ENCODE measurements around the gene SLC6A9.

DNA sequence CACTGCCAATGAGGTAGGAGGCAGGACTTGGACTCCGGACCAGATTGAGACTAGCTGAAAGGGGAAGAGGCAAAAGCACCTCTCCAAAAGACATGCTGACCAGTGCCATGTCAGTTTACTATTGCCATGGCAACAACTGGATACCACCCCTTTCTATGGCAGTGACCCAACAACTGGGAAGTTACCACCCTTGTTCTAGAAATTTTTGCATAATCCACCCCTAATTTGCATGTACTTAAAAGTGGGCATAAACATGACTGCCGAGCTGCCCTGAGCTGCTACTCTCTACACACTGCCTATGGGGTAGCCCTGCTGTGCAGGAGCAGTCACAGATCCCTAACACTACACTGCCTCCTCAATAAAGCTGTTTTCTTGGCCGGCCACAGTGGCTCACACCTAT lies 19.0 kb upstream of the SLC6A9 start:
- TF ChIP-seq, protein P1, sequence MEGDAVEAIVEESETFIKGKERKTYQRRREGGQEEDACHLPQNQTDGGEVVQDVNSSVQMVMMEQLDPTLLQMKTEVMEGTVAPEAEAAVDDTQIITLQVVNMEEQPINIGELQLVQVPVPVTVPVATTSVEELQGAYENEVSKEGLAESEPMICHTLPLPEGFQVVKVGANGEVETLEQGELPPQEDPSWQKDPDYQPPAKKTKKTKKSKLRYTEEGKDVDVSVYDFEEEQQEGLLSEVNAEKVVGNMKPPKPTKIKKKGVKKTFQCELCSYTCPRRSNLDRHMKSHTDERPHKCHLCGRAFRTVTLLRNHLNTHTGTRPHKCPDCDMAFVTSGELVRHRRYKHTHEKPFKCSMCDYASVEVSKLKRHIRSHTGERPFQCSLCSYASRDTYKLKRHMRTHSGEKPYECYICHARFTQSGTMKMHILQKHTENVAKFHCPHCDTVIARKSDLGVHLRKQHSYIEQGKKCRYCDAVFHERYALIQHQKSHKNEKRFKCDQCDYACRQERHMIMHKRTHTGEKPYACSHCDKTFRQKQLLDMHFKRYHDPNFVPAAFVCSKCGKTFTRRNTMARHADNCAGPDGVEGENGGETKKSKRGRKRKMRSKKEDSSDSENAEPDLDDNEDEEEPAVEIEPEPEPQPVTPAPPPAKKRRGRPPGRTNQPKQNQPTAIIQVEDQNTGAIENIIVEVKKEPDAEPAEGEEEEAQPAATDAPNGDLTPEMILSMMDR (IDR thresholded peaks at IDR 0.05), result no peak
- no peak for TF ChIP-seq POLR2A (IDR thresholded peaks at IDR 0.05)
